ENCODE data around the gene CEBPA. TPM values are rescaled to one million over a fixed set of nuclear protein-coding genes. Genes with fewer than 3 reads are reported as not detected.

CEBPA gene
- total RNA-seq, 1 donor from 2014 or later, result 14.9 TPM

- H3K27ac ChIP-seq, result no peak overlapping the region
- H3K4me3 ChIP-seq, result no peak overlapping the region
- no peak for TF ChIP-seq CTCF (IDR thresholded peaks at IDR 0.05)
- no peaks in the 10 kb centered on the region for H3K36me3 ChIP-seq
- no peaks in the 10 kb centered on the region for H3K27me3 ChIP-seq
- no peak for DNase-seq (ENCODE audit: low spot score in 2 of 2)
- H3K4me1 ChIP-seq, result no peaks in the 10 kb centered on the region
- intact Hi-C loops (cut with DNase I), result no loop called here
- H3K9me3 ChIP-seq, result no peaks in the 10 kb centered on the region
Observed at GRCh38 chr19:33263325-33264023, 38.9 kb downstream of the CEBPA start.

- DNase-seq (ENCODE audit: low spot score in 2 of 2), result no peak
- Histone ChIP-seq H3K9me3 (peaks cover 0 to 5% of the 10 kb centered on the region in 2 donors), H3K27ac (no peak overlapping the region), H3K4me3 (no peak overlapping the region), H3K4me1 (no peaks in the 10 kb centered on the region), H3K27me3 (no peaks in the 10 kb centered on the region), H3K36me3 (no peaks in the 10 kb centered on the region)
- intact Hi-C loops (cut with DNase I), result no loop called here
- no peak for TF ChIP-seq CTCF (IDR thresholded peaks at IDR 0.05)
Observed at GRCh38 chr19:33261511-33262189, 40.7 kb downstream of the CEBPA start.

GRCh38 chr19:33260628-33261418 lies 41.5 kb downstream of the CEBPA start:
- H3K27me3 ChIP-seq, result no peaks in the 10 kb centered on the region
- no peak overlapping the region for H3K4me3 ChIP-seq
- H3K4me1 ChIP-seq, result no peaks in the 10 kb centered on the region
- TF ChIP-seq CTCF (IDR thresholded peaks at IDR 0.05), result no peak
- peak overlapping the region in 1 of 2 donors; percentile 22 for H3K27ac ChIP-seq
- H3K36me3 ChIP-seq, result no peaks in the 10 kb centered on the region
- no peak for DNase-seq (ENCODE audit: low spot score in 2 of 2)
- peaks cover 0 to 5% of the 10 kb centered on the region in 2 donors for H3K9me3 ChIP-seq
- intact Hi-C loops (cut with DNase I), result no loop called here

GRCh38 chr19:33259539-33259938 lies 42.8 kb downstream of the CEBPA start:
- Histone ChIP-seq H3K27me3 (no peaks in the 10 kb centered on the region), H3K4me3 (no peak overlapping the region), H3K9me3 (peaks cover 0 to 5% of the 10 kb centered on the region in 2 donors), H3K36me3 (no peaks in the 10 kb centered on the region), H3K4me1 (no peaks in the 10 kb centered on the region), H3K27ac (no peak overlapping the region)
- DNase-seq (ENCODE audit: low spot score in 2 of 2), result peak in 1 of 2 donors; percentile 29
- intact Hi-C loops (cut with DNase I), result no loop called here
- no peak for TF ChIP-seq CTCF (IDR thresholded peaks at IDR 0.05)

GRCh38 chr19:33257828-33258227 lies 44.5 kb downstream of the CEBPA start:
- Histone ChIP-seq H3K4me3 (no peak overlapping the region), H3K36me3 (no peaks in the 10 kb centered on the region), H3K27ac (no peak overlapping the region), H3K4me1 (no peaks in the 10 kb centered on the region), H3K27me3 (no peaks in the 10 kb centered on the region), H3K9me3 (peaks cover 0 to 5% of the 10 kb centered on the region in 2 donors)
- intact Hi-C loops (cut with DNase I), result no loop called here
- no peak for TF ChIP-seq CTCF (IDR thresholded peaks at IDR 0.05)
- DNase-seq (ENCODE audit: low spot score in 2 of 2), result no peak

Measured in ascending aorta (tissue), 2 donors.